A549 (cell line): ENCODE data around the gene AHR. TPM values are rescaled to one million over a fixed set of nuclear protein-coding genes. Genes with fewer than 3 reads are reported as not detected.
A peak's percentile ranks its signal among the peaks of the same experiment; 100 is the strongest.

Experiments
- ATAC-seq, 2 experiments: fragments of 200-7000 bp in 1 of 2; fragments of >200 bp in 1 of 2; cut with Nextera tagmentation in 1 of 2; cut with Tn5 transposase in 1 of 2; 3 replicates each; pipeline versions ENCODE4 v1.8.0 to v1.9.1; 2018 to 2020; ENCODE audit warnings: mild to moderate bottlenecking in 1 of 2, moderate library complexity in 1 of 2
- CTCF ChIA-PET: fragments of 300-600 bp; sonication (Branson Sonifier 250); formaldehyde crosslinking; extraction: SDS; loops from one replicate; lab custom pipeline; 2021; ENCODE audit warnings: antibody characterized with exemption, inconsistent platforms; lab: Yijun Ruan, JAX
- POLR2A ChIA-PET: fragments of 350-600 bp; formaldehyde crosslinking; extraction: SDS; loops from one replicate; lab custom pipeline; 2021; ENCODE audit warnings: antibody characterized with exemption, inconsistent platforms; lab: Yijun Ruan, JAX
- DNase-seq, 2 experiments: peaks; one replicate each; pipeline versions ENCODE4 v3.0.0 to v3.0.0-alpha.2; 2011 to 2016; ENCODE audit warnings: low read depth in 1 of 2, low spot score in 1 of 2
- FAIRE-seq: peaks from 2 replicates; lab custom pipeline; 2011; peaks lifted over from hg19 to GRCh38; lab: Jason Lieb, UNC
- H3K27ac ChIP-seq, 2 experiments: fragments of >200 bp; sonication (Bioruptor Twin); formaldehyde crosslinking; 3 replicates each; pipeline ENCODE4 v1.5.1; 2016 to 2017
- H3K4me1 ChIP-seq: fragments of >200 bp; sonication (Bioruptor Twin); formaldehyde crosslinking; 3 replicates; pipeline ENCODE4 v1.6.1; 2016
- H3K4me2 ChIP-seq: fragments of >200 bp; sonication (Bioruptor Twin); formaldehyde crosslinking; 3 replicates; pipeline ENCODE4 v1.6.1; 2016
- H3K4me3 ChIP-seq: fragments of >200 bp; sonication (Bioruptor Twin); formaldehyde crosslinking; 3 replicates; pipeline ENCODE4 v1.5.1; 2016
- H3K9me3 ChIP-seq: fragments of >200 bp; sonication (Bioruptor Twin); formaldehyde crosslinking; 3 replicates; pipeline ENCODE4 v1.6.1; 2016
- BCL3 ChIP-seq: fragments of >200 bp; sonication (Bioruptor Twin); formaldehyde crosslinking; IDR thresholded peaks from 3 replicates; pipeline ENCODE4 v1.6.1; 2016
- CEBPB ChIP-seq, 2 experiments: fragments of >200 bp in 1 of 2; sonication (Bioruptor Twin) in 1 of 2; formaldehyde crosslinking in 1 of 2; IDR thresholded peaks; 2 replicates each; pipeline ENCODE4 v1.6.1; 2012 to 2016
- CHD4 ChIP-seq: fragments of 200-600 bp; sonication (generic); IDR thresholded peaks from 2 replicates; pipeline ENCODE4 v1.6.1; 2016; ENCODE audit warnings: antibody characterized with exemption, mild to moderate bottlenecking, borderline replicate concordance
- CTCF ChIP-seq: fragments of >200 bp; sonication (Bioruptor Twin); formaldehyde crosslinking; IDR thresholded peaks from 3 replicates; pipeline ENCODE4 v1.5.1; 2016
- EHMT2 ChIP-seq: fragments of 200-600 bp; sonication (generic); IDR thresholded peaks from 2 replicates; pipeline ENCODE4 v1.6.1; 2016; ENCODE audit warnings: antibody characterized with exemption, low read depth, mild to moderate bottlenecking, moderate library complexity
- ESRRA ChIP-seq: fragments of 150-350 bp; IDR thresholded peaks from 2 replicates; pipeline ENCODE4 v1.6.1; 2014; ENCODE audit warnings: mild to moderate bottlenecking, low read length, borderline replicate concordance
- FOSB ChIP-seq: fragments of 250-450 bp; sonication (Bioruptor Pico); IDR thresholded peaks from 2 replicates; pipeline ENCODE4 v1.5.0; 2020; ENCODE audit warnings: mild to moderate bottlenecking, moderate library complexity
- FOSL2 ChIP-seq, 2 experiments: fragments of 450-650 bp in 1 of 2; fragments of >200 bp in 1 of 2; sonication (Bioruptor Twin) in 1 of 2; formaldehyde crosslinking; IDR thresholded peaks; 2 replicates each; pipeline versions ENCODE4 v1.5.0 to v1.6.1; 2016 to 2020; ENCODE audit warnings: mild to moderate bottlenecking in 1 of 2, moderate library complexity in 1 of 2
- GATA3 ChIP-seq: IDR thresholded peaks from 2 replicates; pipeline ENCODE4 v1.6.1; 2012; ENCODE audit warnings: borderline replicate concordance
- HOXA7 ChIP-seq: fragments of 250-450 bp; sonication (Bioruptor Pico); IDR thresholded peaks from 2 replicates; pipeline ENCODE4 v1.5.0; 2020; ENCODE audit warnings: mild to moderate bottlenecking, moderate library complexity
- KDM1A ChIP-seq: fragments of 200-600 bp; sonication (generic); IDR thresholded peaks from 2 replicates; pipeline ENCODE4 v1.6.1; 2016; ENCODE audit warnings: low read depth, mild to moderate bottlenecking
- KDM5A ChIP-seq: fragments of 200-600 bp; sonication (generic); IDR thresholded peaks from 2 replicates; pipeline ENCODE4 v1.6.1; 2016; ENCODE audit warnings: antibody characterized with exemption, mild to moderate bottlenecking
- MAFK ChIP-seq: fragments of 450-650 bp; IDR thresholded peaks from 2 replicates; pipeline ENCODE4 v1.6.1; 2014; ENCODE audit not compliant: partially characterized antibody
- NFE2L2 ChIP-seq: fragments of 150-350 bp; conservative IDR thresholded peaks from 2 replicates; pipeline ENCODE4 v1.6.1; 2014; ENCODE audit warnings: low read length
- SMC3 ChIP-seq: fragments of >200 bp; sonication (Bioruptor Twin); formaldehyde crosslinking; IDR thresholded peaks from 3 replicates; pipeline ENCODE4 v1.6.1; 2018; ENCODE audit warnings: inconsistent platforms
- ZFP36 ChIP-seq: fragments of 450-650 bp; IDR thresholded peaks from 2 replicates; pipeline ENCODE4 v1.6.1; 2014; ENCODE audit warnings: borderline replicate concordance; ENCODE audit not compliant: partially characterized antibody
- WGBS: methylation state at CpG from one replicate; pipeline ENCODE4 v1.1.6; 2017; ENCODE audit errors: missing lambda C conversion rate; 5-methylcytosine and 5-hydroxymethylcytosine counted together
- polyA plus RNA-seq, 4 experiments: library from polyadenylated mRNA; depleted of rRNA in 3 of 4; stranded (reverse); fragments of >200 nt; fragmentation: RNase III in 1 of 4; extraction: RNeasy Plus Mini Kit Qiagen cat#74134 plus additional on column Dnase treatment in 1 of 4; gene quantifications; 2 replicates in 3 of 4; 3 replicates in 1 of 4; pipeline ENCODE4 v1.2.3, GENCODE V29; 2011 to 2017
- TF ChIP-seq, protein P1 (sequence below): fragments of 250-450 bp; sonication (Bioruptor Pico); IDR thresholded peaks from 2 replicates; pipeline ENCODE4 v1.5.0; 2020; ENCODE audit warnings: low read depth, mild to moderate bottlenecking, moderate library complexity

The AHR gene
- polyA plus RNA-seq, 2 of the 4 experiments (the other 2 are of a cell fraction), result 9.1 to 14.3 TPM

DNA sequence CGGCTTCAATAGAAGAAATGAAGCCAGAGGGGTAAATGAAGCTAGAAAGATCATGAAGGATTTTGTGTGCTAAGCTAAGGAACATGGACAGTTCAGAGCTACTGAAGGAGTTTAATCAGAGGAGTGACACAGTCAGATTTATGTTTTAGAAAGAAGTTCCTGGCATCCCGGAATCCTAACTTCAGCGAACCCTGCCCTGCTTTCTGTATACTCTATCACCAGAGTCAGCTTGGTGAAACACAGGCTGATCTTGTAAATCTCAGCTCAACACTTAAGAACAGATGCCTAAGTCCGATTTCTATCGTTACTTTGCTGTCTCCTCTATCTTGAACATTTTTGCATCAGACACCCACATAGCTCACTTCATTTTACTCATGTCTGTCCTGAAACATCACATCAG, 9.1 kb downstream of the AHR start:
- Histone ChIP-seq H3K4me1 (peaks cover 71% of the 10 kb centered on the region), H3K9me3 (no peaks in the 10 kb centered on the region), H3K4me3 (no peak overlapping the region), H3K27ac (peak overlapping the region in 1 of 2 experiments; percentile 33; a peak in 2 of 6 replicates), H3K4me2 (peak overlapping the region; percentile 64)
- DNase-seq (no peak), ATAC-seq (peak in 1 of 2 experiments; percentile 25; a peak in 3 of 6 replicates), FAIRE-seq (no peak)
- WGBS, result 83% methylated on average over 5 of the region's 5 CpGs
- CTCF ChIA-PET, result interaction anchor here (1.0 to 1.2 kb wide), 3 partner anchors 94 to 508 kb away, joined by 3 to 4 read pairs (median 3); no protein-coding TSS in a partner anchor
- POLR2A ChIA-PET, result interaction anchor here (1.1 kb wide), 1 partner anchor 9 kb away, joined by 5 read pairs; the partner anchor contains the start of gene AHR
- no peak for TF ChIP-seq FOSB
- no peak for TF ChIP-seq ZFP36
- TF ChIP-seq CEBPB (IDR thresholded peaks at IDR 0.05), result no peak
- no peak for TF ChIP-seq NFE2L2
- no peak for TF ChIP-seq ESRRA
- TF ChIP-seq, protein P1, sequence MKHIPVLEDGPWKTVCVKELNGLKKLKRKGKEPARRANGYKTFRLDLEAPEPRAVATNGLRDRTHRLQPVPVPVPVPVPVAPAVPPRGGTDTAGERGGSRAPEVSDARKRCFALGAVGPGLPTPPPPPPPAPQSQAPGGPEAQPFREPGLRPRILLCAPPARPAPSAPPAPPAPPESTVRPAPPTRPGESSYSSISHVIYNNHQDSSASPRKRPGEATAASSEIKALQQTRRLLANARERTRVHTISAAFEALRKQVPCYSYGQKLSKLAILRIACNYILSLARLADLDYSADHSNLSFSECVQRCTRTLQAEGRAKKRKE, result no peak
- TF ChIP-seq HOXA7 (CRISPR knock-in tag), result no peak
- no peak for TF ChIP-seq CTCF
- no peak for TF ChIP-seq GATA3
- no peak for TF ChIP-seq CHD4
- no peak for TF ChIP-seq SMC3
- TF ChIP-seq KDM5A, result no peak
- no peak for TF ChIP-seq EHMT2
- TF ChIP-seq KDM1A, result no peak

DNA sequence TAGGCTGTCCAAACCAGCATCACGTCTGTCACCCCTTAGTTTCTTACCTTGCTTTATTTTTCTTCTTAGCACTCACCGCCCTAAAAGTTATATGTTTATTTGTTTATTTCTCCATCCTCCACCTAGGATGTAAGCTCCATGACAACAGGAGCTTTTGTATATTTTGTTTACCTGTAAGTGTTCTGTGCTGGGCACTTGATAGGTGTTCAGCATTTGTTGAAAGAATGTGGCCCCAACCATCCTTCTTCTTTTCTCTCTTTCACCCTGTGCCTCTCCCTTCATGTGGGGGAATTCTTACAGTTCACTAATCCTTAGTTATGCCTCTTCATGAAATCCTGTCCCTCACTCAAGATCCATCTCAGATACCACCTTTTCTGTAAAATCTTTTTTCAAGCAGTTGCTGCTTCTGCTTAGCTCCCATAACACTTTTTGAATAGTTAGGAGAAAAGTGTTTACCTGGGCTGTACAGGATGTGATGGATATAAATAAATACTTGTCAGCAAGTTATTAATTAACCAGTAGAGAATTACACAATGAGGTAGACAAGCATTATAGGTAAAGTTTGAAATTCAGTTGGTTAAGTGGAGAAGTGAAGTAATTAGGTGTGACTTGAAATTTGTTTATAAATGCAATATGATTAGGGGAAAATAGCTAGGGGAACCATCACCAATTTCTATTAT, 9.7 kb downstream of the AHR start:
- H3K4me2 ChIP-seq, result peak overlapping the region; percentile 64
- 86% methylated on average over 2 of the region's 2 CpGs for WGBS

DNA sequence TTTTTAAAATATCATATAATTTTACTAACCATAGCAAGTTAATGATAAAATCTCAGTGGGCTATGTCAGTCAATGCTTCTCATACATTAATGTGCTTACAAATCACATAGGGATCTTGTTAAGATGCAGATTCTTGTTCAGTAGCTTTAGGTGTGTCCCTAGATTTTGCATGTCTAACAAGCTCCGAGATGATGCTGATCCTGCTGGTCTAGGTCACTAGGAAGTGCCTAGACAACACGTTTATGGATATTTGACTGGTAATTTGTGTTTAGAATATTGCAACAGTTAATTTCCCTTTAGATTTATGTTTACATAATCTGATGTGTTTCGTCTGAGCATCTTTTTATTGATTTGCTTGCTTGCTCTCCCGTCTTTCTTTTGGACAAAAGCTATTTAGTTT, 12.7 kb downstream of the AHR start:
- no peak for FAIRE-seq
- ATAC-seq, result no peak

More for the DNA sequence above, 9.7 kb downstream of the AHR start:
- H3K4me1 ChIP-seq, result peaks cover 68% of the 10 kb centered on the region
- POLR2A ChIA-PET, result interaction anchor here (1.1 to 2.0 kb wide), 2 partner anchors 9 to 10 kb away, joined by 4 to 5 read pairs; partner anchors contain the start of gene AHR
- no peak for FAIRE-seq
- no peak for DNase-seq
- H3K27ac ChIP-seq, result peak overlapping the region in 1 of 2 experiments; percentile 33; a peak in 2 of 6 replicates
- no peak overlapping the region for H3K4me3 ChIP-seq
- no peaks in the 10 kb centered on the region for H3K9me3 ChIP-seq
- ATAC-seq, result no peak
- TF ChIP-seq MAFK, result peak; percentile 57
- no peak for TF ChIP-seq FOSL2 (IDR thresholded peaks at IDR 0.05)
- no peak for TF ChIP-seq FOSL2 (CRISPR knock-in tag; IDR thresholded peaks at IDR 0.05)
- CTCF ChIA-PET, result interaction anchor here (1.0 to 1.2 kb wide), 3 partner anchors 93 to 509 kb away, joined by 3 to 4 read pairs (median 3); no protein-coding TSS in a partner anchor

More for the DNA sequence above, 12.7 kb downstream of the AHR start:
- no peaks in the 10 kb centered on the region for H3K9me3 ChIP-seq
- 88% methylated on average over 4 of the region's 4 CpGs for WGBS
- no peak for DNase-seq
- TF ChIP-seq GATA3 (no peak), BCL3 (no peak)
- TF ChIP-seq, all 56 proteins: peak for 0
- H3K4me1 ChIP-seq, result peaks cover 53% of the 10 kb centered on the region
- H3K27ac ChIP-seq, result no peak overlapping the region
- CTCF ChIA-PET, result no interaction called here
- H3K4me2 ChIP-seq, result no peak overlapping the region
- POLR2A ChIA-PET, result no interaction called here
- H3K4me3 ChIP-seq, result no peak overlapping the region
